Right lobe of liver (tissue), 4 donors: ENCODE measurements around the gene NELFB.

Experiments
- CTCF ChIP-seq, 4 donors: fragments of 200-600 bp in 3 of 4; fragments of 450-650 bp in 1 of 4; IDR thresholded peaks; one replicate each; pipeline versions ENCODE4 v1.5.1 to v1.8.0; 2016 to 2022; ENCODE audit warnings: antibody characterized with exemption in 4 of 4, mild to moderate bottlenecking in 2 of 4
- POLR2A ChIP-seq: fragments of 450-650 bp; IDR thresholded peaks from one replicate; pipeline ENCODE4 v1.6.1; 2017; ENCODE audit warnings: antibody characterized with exemption, mild to moderate bottlenecking
- donor health status: DM: no; HTN: no; CAD: no.
- donor health status: DM: no; HTN: no; CAD: no.
- donor health status: DM: no; HTN: yes; CAD: no.

GRCh38 chr9:137247135-137247915 lies 7.8 kb upstream of the NELFB start:
- TF ChIP-seq CTCF (IDR thresholded peaks at IDR 0.05) (no peak), POLR2A (no peak)
